Inflammatory macrophage (primary cell): ENCODE measurements around the gene RABIF.
A peak's percentile ranks its signal among the peaks of the same experiment; 100 is the strongest.

ENCODE experiments used
- DNase-seq, 2 donors: peaks; one replicate each; pipeline ENCODE4 v3.0.0-alpha.2; 2020 to 2022

RABIF gene

DNA sequence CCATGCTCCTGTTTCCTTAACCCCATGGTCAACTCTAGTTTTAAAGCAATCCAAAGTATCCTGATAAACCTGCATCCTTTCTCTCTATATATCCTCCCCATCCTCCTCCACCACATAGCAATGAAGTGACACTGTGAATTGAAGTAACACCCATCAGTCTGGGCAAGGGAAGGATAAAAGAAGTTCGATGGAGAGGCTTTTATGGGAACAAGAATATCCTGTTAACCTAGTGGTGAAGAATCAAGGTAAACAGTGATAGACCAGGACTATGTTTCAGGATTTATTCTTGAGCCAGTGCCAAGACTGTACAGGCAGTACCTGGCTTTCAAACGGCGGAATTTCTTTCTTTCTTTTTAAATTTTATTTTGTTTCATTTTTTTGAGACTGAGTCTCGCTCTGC, 17.6 kb downstream of the RABIF start:
- DNase-seq: no peak

DNA sequence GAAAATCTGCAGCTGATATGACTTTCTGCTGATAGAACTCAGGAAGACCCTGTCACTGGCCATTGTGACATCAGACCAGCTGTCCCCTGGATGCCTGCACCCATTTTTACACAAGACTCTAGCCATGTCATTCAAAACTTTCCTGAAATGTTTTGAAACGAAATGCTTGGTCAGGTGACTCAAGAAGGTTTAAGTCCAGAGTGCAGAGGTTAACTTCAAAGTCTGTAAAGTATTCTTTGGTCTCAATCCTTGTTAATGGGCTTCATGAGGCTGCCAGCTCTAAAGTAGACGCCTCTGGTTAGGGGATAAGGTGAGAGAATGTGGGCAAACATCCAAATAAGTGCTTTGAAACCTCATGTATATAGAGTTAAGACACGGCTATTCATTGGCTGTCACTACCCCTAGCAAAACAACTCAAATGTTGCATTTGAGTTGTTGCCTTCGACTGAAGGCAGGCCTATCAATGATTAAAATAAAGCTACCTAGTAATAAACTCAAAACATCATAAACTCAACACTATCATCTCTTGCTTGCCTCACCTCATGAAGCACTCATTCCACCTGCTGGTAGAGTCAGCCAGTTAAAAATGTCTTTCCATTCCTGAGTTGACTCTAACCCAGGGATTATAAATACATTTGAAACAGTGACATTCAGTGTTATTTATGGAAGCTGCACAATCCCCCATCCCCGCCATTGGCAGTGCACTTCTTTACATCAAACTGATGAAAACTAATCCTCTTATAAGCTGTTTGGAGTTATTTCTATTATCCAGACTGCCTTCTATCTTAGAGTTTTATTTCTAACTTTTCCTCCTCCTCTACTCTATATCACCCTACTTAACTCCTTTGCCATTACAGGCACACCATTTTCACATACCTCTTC, 26.0 kb downstream of the RABIF start:
- no peak for DNase-seq

DNA sequence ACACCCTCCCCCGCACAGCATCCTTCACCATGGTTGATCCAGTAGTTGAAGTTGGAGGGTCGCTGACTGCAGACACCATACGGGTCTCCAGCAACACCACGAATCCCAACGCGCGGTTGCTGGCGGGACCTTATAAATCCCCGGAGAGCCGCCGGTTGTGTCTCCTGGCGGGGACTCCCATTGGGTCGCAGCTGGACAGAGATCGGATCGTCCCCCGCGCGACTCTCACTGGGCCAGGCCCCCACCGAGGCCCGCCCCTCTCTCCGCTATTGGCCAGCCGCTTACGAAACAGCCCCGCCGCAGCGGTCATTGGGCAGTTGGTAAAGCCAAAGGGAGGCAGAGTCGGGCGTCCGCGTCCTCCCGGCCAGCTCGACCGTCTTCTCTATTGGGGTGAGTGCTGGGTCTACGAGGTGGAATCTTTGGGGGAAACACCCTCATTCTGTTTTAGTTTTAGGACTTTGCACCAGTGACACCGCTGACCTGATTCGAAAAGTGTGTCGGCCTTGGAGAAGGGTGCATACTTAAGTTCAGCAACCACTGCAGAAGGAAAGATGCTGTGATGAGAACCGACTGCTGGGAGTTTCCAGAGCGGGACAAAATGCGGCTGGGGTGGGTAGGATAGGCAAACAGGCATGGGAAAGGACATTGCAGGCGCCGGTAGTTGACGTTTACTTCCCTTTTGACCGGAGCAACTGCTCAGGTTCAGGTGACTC, 27.4 kb downstream of the RABIF start:
- DNase-seq: peak; percentile 90

DNA sequence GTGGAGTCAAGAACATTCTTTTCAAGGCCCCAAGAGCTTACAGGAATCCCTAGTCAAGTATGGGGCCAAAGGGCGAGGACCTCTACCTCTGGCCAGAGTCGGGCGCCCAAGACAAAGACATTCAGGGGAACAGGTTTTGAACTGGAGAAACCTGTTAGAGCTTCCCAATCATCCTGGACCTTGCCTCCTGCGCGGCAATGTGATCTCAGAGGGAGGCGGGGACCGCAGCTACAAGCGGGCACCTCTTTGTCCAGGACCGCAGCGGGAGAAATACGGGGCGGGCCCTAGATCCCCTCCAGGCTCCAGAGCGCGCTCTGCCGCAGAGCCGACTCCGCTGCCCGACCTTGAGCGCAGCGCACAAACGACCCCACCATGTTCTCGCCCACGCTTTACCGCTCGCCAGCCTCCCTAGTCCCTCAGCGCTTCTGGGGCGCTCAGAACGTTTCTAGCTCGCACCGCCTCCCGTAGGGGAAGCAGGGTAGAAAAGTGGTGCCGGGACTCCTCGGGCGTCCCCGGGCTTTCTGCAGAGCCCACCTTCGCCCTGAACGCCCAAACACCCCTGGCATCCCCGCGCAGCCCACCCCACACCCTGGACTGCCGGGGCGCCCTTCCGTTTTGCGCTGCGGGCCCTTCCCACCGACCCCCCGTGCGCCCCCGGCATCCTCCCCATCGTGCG, 28.1 kb downstream of the RABIF start:
- DNase-seq: peak in 1 of 2 donors; percentile 29

DNA sequence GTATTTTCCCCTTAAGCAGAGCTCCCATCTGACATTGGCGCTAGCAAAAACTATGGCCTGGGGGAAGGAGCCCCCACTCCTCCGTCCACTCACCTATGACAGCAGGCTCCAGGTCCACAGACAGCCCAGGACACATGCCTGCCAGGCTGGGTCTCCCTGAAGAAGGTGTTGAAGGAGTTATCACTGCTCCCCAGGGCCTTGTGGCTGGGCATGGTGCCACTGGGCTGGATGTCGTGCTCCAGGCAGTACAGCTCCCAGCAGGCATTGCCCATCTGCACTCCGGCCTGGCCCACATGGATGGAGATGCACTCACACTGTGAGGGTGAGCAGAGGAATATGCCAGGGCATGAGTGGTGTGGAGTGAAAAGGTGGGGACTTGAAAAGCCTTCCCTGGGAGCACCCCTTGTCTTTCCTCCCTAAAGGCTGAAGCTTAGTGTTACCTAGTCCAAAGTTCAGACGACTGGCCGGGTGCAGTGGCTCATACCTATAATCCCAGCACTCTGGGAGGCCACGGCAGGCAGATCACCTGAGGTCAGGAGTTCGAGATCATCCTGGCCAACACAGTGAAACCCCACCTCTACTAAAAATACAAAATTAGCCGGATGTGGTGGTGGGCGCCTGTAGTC, 30.0 kb downstream of the RABIF start:
- no peak for DNase-seq

DNA sequence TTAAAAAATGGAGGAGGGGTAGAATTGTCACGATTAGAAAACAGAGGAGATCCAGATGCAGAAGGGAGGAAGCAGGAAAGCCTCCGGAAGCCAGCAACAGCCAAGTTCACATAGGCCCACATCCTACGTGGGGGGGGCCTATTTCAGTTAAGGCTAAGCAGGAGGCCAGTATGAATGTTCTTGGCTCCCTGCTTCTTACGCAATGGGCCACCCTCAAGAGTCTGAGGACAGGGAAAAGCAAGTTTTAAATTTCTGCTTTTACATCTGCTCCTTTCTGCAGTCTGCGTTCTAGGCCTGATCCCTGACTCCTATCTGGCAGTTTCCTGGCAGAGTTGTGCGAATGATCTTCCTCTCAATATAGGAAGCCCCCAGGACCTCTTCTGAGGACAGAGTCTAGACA, 30.6 kb downstream of the RABIF start:
- DNase-seq: peak; percentile 40 to 65

DNA sequence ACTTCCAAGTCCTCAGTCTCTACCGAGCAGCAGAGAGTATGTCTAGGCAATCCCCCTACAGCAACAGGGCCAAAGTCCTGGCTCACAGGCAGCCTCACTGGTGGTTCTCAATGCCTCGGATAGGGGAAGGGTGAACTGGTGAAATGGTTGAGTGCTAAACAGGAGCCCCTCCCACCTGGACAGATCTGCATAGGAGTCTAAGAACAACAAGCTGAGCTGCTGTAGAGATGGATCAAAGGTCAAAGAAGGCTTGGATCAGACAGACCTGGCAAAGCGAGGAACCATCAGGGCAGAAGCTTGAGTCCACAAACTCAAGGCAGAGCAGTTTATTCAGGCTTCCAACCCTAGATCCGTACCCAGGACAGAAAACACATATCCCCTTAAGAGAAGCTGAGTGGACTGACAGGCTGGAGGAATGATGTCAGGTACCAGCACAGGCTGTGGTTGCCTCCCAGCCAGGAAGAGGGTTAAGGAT, 31.8 kb downstream of the RABIF start:
- no peak for DNase-seq

DNA sequence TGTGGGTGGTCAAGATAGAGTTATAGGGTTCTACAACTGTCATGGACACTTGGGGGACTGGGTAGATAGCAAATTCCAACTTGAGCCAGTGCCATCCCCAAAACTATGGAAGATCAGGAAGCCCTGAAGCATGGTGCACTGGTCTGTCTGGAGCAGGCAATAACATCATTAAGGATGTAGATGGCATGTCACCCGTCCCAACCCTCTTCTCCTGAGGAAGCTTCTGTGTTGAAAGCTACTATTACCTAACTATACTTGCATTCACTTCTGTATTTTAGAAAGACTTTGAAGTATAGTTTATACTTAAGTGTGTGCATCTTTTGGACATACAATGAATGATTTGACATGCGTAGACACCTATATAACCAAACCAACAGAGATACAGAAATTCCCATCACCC, 32.9 kb downstream of the RABIF start:
- DNase-seq: peak; percentile 65 to 80

DNA sequence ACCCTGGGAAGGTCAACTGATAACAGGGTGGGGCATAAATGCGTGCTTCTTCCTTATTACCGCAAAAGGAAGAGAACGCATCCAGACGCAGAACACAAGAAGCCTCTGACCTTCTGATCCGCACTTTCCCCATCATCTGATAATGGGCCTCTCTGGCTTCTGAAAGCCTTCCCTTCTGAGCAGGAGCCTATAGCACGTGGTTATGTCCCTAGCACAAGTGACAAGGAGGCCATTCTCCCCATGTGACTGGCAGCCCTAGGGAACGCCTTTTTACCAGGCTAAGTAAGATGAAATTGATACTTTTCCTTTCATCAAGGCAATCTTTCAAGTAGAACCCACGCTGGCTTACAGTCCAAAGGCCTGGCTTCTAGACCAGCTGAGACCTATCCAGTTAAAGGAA, 34.2 kb downstream of the RABIF start:
- no peak for DNase-seq

DNA sequence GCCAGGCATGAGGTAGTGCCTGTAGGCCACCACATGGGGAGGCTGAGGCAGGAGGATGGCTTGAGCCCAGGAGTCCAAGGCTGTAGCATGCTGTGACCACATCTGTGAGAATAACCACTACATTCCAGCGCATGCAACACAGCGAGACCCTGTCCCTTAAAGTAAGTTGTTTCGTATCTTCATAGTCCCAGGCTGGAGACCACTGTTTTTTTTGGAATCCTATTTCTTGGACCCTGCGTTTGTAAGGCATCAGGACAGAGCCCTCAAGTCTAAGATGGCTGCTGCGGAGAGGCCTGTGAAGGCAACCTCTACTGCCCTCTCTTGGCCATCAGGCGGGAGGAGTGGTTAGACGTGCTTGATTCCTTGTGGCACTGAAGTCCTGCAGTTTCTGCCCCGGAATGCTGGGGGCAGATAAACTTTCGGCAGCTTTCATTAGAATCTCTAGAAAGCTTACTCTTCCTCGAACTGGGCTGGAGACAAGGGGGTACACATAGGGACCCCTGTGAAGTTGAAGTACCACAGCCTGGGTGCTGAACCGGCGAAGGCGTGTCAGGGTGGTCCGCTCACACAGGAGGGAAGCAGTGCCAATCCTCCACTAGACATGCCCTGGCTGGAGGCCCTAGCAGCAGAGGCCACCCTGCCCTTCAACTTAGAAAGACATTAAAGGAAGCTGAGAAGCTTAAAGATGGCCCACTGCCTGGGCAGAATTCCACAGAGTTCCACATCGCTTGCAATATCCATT, 36.6 kb downstream of the RABIF start:
- peak; percentile 66 to 79 for DNase-seq

DNA sequence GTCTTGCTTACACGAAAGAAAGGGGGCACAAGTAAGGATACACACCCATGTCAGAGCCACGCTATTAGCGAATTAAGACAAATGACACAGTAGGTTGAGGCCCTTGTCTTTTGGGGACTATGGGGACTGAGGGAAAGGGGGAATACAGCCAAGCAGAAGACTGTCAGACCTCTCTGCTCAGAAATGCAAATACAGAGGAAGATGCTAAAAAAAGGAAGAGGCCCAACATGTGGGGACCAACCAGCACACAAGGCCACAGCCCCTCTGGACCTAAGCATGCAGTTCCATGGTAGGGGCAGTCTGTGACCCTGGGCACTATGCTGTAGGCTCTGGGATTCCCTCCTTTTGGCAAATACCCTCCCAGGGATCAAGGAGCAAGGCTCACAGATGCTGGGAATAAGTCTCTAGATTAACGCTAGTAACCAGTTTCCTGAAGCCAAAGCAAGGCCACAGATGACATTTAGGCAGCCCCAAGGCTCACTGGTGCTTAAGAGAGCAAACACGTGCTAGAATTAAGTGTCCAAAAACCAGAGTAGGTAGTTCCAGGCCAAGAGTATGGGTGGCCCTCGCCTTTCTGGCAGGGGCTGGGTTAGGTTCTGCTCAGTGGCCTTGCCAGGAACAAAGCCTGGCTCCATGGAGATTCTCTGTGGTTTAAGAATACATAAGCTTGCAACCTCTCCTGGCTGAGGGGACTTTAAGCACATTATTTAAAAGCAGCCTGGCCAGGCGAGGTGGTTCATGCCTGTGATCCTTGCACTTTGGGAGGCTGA, 38.2 kb downstream of the RABIF start:
- no peak for DNase-seq

DNA sequence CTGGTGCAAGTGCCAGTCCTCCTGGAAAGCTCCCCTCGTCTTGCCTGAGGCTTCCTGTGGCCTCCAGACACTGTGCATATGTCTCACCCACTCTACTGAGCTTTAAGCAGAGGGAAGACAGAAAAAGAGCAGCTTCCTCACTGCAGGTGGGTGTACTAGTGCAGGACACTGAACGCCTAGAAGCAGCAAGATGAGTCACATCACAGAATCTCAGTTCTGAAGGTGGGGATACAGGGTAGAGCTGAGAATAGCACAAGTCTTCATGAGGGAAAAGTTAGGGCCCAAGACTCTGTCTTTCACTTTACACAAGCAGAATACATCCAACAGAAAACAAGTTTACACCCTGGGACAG, 40.8 kb downstream of the RABIF start:
- DNase-seq: peak in 1 of 2 donors; percentile 38

DNA sequence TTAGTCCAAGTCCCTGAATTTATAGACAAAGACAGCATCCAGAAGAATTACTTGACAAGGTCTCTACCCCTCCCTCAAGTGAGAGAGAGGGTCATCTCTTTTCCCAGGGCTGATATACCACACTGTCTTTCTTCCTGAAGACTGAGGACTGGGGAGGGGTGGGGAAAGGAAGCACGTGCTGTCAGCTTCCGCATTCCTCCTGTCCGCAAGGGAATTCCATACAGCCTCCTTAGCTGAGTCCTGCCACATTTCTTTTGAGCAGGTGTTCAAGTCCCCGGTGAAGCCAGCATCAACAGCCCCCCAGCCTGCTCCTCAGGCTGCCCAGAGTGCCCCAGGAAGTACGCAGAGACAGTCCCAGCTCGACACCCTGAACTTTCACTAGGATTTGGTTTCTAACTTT, 44.0 kb downstream of the RABIF start:
- no peak for DNase-seq

DNA sequence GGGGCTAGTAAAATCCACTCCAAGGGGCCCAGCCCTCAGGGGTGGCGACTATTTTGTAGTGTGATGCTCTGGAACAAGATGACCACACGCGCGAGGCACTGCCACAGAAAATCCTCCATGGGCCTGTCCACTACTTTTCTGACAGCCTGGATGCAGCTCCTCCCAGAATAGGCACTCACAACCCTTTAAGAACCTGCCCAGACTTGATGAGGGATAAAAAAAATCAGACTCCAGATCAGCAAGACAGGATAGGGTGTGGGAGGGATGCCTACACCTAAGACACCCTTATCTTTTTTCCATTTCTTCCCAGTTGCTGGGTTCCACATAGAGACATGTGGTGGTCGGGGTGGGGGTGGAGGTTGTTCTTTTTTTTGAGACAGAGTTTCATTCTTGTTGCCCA, 44.7 kb downstream of the RABIF start:
- no peak for DNase-seq

DNA sequence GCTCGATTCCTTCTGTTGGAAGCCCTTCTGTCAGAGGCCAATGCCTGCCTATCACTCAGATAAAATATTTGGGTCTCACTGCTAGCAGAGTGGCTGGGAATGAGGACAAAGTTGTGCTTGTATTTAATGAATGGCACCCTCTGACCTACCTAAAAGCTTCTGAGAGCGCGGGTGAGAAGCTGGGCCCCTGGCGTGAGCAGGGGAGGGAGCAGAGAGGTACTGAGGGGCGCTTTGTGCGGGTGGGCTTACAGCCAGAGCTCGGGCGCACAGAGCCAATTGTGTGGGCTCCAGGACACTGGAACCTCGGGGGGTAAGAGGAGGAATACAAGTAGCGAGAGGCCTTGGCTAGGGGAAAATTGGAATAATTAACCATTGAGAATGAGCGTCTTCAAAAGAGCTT, 45.9 kb downstream of the RABIF start:
- no peak for DNase-seq

DNA sequence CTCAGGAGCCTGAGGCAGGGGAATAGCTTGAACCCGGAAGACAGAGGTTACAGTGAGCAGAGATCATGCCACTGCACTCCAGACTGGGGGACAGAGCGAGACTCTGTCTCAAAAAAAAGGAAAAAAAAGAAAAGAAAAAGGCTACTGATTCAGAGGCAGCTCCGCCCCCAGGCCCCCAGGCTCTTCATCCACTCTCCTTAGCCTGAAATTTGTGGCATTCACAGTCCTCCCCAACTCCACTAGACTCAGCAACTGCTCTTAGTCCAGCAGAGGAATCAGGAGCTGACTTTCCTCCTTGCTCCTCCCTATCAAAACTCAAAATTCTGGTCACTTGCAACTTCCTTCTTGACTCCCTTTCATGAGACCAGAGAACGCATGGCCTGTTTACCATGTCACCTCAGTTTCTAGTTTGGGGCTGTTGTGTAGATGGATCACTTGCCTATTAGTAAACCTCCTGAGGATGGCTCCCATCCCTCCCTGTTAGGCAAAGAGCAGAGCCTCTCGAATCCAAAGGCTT, 51.1 kb downstream of the RABIF start:
- DNase-seq: peak; percentile 22 to 57

DNA sequence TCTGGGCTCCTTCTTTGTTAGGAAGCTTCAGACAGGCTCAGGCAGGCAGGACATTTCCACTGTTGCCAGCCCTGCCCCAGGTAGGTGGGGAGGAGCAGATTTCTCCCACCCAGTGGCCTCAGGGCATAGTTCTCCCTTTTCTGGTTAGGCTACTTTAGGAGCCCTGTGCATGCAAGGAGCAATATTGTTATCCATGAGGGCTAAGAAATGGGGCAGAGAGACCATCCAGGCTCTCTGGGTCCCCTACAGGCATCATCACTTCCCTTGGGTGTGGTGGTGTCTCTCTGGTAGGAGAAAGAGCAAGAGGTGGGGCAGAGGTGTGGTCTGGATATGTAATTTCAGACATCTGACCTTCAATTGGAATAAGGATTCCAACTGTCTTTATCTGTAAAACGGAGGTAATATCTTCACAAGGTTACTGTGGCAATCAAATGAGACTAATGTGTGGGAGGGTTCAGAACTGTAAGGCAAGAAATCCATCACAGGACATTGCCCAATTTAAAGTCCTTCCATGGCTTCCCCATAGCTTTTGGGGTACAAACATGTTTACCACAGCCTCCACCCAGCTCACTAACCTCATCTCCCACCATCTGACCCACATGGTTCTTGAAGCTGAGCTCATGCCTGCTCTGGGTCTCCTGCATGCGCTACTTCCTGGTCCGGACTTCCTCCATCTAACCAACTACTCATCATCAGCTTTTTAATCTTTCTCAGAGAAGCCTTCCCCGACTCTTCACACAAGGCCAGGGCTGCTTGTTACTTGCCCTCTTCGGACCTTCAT, 52.1 kb downstream of the RABIF start:
- peak; percentile 96 to 99 for DNase-seq

DNA sequence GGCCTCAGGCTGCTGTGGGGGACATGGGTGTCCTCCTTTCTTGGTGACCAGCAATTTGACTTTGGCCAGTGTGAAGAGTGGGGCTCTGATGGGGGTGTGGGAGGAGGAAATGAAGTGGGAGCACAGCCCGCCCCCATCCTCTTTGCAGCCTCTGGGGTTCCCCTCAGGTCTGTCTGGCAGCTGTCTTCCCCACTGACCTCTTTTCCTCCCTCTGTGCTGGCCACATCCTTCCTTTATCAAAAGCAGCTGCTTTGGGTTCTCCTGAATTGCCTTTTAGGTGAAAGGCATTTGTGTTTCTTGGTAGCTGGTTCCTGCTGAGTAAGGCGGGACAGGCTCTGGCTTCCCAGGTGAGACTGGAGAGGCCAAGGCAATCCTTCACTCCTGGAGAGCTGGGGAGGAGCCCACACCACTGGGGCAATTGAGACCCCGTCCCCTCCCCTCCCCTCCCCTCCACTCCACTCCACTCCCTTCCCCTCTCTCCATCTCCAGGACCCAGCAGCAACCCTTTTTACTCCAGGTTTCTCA, 53.3 kb downstream of the RABIF start:
- peak in 1 of 2 donors; percentile 48 for DNase-seq

DNA sequence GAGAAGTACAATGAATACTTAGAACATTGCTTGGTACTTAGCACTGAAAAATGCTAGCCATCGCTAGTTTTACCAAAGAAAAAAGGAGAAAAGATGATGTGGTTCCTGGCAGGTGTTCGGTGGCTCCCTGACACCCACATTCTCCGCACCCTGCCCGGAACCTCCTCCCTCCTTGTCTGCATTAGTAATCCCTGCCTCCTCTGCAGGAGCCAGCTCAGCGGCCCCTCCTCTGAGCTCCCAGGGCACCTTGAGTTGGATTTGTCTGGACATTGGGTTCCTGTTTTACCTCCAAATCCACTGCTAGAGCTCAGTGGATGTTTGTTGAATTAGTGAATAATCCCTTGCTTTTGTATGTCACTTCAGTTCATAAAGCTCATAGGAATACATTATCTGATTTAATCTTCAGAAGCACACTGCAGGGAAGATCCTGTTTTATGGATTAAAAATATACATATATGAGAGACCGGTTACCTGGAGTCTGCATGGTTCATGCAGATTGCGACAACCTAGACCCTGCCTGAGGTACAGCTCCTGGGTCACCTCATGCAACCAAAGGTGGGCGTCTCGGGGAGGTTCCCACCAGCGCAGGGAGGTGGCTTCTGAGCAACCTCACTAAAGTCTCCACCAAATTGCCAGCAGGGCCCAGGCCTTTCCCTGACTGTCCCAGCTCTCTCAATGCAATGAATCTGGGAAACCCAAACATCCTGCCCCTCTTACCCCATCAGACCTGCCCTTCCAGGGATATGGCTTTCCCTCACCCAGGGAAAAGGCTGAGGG, 54.0 kb downstream of the RABIF start:
- no peak for DNase-seq
